MM.1S (cell line): ENCODE data around the gene SLC35E4.

ENCODE experiments used
- CTCF ChIP-seq: fragments of 300-600 bp; sonication (generic); IDR thresholded peaks from 2 replicates; pipeline ENCODE4 v1.5.1; 2016; ENCODE audit warnings: antibody characterized with exemption, low read length, mixed read lengths
- EZH2 ChIP-seq: fragments of 300-600 bp; sonication (generic); optimal IDR thresholded peaks from 2 replicates; pipeline ENCODE3; 2017; ENCODE audit warnings: low read depth, mild to moderate bottlenecking, antibody characterized with exemption, low read length, mixed read lengths
- EZH2phosphoT487 ChIP-seq: fragments of 300-600 bp; sonication (generic); IDR thresholded peaks from 2 replicates; pipeline ENCODE4 v1.6.1; 2018; ENCODE audit warnings: antibody characterized with exemption, low read length

GRCh38 chr22:30665266-30665665 is 29.7 kb downstream of the SLC35E4 start:
- TF ChIP-seq CTCF (no peak), EZH2 (no peak), EZH2phosphoT487 (no peak)
